Ecto neural progenitor cell (in vitro differentiated cells): ENCODE results near the gene BCAM.
"Not testable (repeated sequence)": the region's sequence is repeated elsewhere in the genome, so short reads cannot be mapped to it uniquely, and the experiment has no call there.

Experiments used
- DNase-seq: peaks from one replicate; pipeline ENCODE4 v3.0.0-alpha.2; 2018; ENCODE audit warnings: low spot score

Gene BCAM

GRCh38 chr19:44817725-44818465, 9.0 kb downstream of the BCAM start:
- DNase-seq: no peak

DNA sequence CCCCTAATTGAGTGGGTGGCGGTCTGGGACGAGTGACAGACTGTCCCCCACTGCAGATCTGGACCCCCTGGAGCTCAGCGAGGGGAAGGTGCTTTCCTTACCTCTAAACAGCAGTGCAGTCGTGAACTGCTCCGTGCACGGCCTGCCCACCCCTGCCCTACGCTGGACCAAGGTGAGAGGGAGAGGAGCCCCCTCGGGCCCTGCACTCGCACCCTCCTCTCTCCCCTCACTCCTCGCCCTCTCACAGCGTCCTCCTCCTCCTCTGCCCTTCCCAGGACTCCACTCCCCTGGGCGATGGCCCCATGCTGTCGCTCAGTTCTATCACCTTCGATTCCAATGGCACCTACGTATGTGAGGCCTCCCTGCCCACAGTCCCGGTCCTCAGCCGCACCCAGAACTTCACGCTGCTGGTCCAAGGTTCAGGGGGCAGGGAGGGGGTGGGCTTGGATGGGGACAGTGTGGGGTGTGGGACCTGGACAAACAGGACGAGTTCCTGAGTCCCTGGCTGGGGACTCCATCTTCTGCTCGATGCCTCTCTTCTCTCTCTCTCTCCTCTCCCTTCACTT, 9.6 kb downstream of the BCAM start:
- DNase-seq: no peak

GRCh38 chr19:44819246-44819832, 10.4 kb downstream of the BCAM start:
- no peak for DNase-seq

DNA sequence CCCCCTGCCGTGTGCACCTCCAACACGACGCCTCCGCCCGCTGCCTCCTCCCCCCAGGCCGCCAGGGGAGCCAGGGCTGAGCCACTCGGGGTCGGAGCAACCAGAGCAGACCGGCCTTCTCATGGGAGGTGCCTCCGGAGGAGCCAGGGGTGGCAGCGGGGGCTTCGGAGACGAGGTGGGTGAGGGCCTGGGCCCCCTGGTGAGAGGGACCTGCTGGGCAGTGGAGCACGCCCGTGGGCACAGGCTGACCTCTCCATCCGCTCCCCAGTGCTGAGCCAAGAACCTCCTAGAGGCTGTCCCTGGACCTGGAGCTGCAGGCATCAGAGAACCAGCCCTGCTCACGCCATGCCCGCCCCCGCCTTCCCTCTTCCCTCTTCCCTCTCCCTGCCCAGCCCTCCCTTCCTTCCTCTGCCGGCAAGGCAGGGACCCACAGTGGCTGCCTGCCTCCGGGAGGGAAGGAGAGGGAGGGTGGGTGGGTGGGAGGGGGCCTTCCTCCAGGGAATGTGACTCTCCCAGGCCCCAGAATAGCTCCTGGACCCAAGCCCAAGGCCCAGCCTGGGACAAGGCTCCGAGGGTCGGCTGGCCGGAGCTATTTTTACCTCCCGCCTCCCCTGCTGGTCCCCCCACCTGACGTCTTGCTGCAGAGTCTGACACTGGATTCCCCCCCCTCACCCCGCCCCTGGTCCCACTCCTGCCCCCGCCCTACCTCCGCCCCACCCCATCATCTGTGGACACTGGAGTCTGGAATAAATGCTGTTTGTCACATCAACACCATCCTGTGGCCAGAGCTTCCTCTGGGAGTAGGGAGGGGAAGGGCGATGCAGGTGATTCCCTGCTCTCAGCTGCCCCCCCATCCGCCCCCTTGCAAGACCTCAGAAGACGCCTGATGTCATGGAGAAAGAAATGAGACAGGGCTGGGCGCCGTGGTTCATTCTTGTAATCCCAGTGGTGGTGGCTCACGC, 12.0 kb downstream of the BCAM start:
- DNase-seq: no peak

DNA sequence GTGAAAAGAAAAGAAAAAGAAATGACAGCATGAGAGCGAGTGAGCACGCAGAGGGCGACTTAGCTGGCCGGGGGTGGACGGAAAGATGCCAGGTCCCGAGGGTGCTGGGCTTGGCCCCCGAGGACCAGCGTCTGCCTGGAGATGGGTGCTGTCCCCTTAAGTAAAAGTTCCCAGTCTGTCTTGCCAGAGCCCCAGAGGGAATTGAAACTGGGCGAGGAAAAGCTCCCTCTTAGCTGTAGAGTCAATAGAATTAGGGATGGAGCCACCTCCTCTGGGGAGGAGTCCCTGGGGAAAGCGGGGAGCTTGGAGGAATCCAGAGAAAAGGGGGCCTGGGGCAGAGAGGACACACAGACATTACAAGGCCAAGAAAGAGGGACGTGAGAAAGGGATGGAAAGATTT, 13.3 kb downstream of the BCAM start:
- no peak for DNase-seq

GRCh38 chr19:44822670-44823372, 13.9 kb downstream of the BCAM start:
- DNase-seq: no peak

DNA sequence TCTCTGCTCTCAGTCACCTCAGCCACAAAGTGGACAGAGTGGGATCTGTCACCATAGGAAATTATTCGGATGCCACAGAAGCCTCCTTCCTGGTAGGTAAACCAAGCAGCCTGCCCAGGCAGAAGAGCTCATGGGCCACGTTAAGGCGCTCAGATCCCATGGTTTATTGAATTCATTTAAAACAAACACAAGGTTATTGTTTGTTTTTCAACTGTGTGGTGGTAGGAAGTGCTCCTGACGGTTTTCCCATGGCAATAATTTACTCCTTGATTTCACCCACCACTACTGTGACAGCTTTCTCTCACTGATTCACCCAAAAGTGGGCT, 14.4 kb downstream of the BCAM start:
- DNase-seq: no peak

DNA sequence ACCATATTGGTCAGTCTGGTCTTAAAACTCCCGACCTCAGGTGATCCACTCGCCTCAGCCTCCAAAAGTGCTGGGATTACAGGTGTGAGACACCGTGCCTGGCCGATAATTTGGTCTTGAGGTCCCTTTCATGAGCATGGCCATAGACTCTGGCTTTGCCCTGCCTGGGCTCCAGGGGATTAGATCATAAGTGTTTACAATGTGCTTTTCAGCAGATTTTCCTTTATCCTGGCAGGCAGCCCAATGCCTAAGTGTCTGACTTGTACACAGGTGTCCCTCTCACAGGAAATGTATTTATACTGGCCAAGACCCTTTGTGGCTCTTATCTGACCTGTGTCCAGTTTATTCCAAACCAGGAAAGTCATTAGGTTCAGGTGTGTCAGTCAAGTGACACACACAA, 15.9 kb downstream of the BCAM start:
- no peak for DNase-seq

DNA sequence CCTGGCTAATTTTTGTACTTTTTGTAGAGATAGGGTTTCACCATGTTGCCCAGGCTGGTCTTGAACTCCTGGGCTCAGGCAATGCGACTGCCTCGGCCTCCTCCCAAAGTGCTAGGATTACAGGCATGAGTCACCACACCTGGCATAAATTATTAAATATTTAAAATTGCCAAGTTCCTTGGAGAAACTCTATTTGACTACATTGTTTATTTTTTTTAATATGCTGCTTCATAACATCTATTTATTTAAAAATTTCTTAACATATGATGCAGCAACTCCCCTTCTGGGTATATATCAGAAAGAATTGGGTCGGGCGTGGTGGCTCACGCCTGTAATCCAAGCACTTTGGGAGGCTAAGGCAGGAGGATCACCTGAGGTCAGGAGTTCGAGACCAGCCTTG, 24.0 kb downstream of the BCAM start:
- DNase-seq: not testable (repeated sequence)

- DNase-seq: not testable (repeated sequence)
These were observed 25.5 kb downstream of the BCAM start for GRCh38 chr19:44834399-44834798.

DNA sequence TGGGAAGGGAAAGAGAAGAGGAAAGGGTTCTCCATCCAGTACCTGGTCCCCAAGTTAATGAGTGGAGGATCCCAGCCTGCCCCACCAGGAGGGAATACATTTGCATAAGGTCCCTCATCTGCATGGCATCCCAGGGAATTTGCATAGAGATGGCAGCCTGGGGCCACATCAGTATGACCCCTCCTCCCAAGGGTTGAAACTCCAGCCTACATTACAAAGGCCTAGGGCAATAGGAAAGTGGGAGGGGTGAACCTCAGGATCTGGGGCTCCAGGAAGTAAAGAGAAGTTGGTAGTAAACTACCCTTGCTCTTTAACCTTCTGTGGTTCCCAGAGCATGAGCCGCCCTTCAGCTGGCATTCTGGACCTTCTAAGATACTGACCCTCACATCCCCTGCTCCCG, 30.4 kb downstream of the BCAM start:
- DNase-seq: no peak

- no peak for DNase-seq
These were observed 31.9 kb downstream of the BCAM start for GRCh38 chr19:44840811-44841210.

- DNase-seq: no peak
These were observed 32.3 kb downstream of the BCAM start for GRCh38 chr19:44841231-44841630.

GRCh38 chr19:44845286-44845611, 36.3 kb downstream of the BCAM start:
- no peak for DNase-seq

- peak; percentile 100 for DNase-seq
These were observed 36.9 kb downstream of the BCAM start, which contains the start of gene NECTIN2 for GRCh38 chr19:44845612-44846454. Gene NECTIN2 (plus strand): TSS chr19:44846297. CDS start chr19:44846526, 229 bp downstream.

GRCh38 chr19:44846455-44847143, 37.7 kb downstream of the BCAM start:
- DNase-seq: peak; percentile 86

DNA sequence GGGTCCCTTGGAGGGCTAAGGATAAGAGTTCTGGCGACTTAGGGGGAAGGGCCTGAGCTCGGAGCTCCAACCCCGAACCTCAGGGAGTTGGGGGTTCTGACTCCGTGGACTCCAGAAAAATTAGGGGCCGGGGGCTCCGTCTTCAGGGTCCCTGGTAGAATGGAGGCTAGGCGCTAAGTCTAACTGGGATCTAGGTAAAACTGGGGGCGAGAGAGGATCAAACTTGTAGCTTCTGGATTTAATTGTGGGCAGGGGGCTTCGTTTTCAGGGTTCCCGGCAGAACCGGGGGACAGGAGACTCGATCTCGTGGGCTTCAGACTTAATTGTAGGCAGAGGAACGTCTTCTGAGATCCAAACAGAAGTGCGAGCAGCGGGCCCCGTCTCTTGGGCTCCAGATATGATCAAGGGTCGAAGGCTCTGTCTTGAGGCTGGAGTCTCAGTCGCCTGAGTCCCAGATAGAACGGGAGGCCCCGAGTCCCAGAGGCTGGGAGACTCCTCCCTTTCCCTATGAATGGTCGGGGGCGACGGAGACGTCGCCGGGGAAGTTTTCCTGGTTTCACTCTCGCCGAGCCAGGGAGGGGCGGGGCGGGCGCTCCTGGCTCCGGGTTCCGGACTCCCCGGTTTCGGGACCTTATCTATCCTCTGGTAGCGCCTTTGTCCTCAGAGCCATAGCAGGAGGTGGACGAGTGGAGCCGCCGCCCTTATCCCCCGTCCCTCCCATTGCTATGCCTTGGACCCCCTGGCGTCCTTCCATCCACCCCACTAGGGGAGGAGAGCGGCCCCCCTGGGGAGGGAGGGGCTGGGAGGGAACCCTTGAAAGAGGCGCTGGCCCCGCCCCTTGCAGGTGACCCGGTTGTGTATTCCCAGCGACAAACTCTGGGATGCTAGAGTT, 38.5 kb downstream of the BCAM start:
- DNase-seq: peak; percentile 74

DNA sequence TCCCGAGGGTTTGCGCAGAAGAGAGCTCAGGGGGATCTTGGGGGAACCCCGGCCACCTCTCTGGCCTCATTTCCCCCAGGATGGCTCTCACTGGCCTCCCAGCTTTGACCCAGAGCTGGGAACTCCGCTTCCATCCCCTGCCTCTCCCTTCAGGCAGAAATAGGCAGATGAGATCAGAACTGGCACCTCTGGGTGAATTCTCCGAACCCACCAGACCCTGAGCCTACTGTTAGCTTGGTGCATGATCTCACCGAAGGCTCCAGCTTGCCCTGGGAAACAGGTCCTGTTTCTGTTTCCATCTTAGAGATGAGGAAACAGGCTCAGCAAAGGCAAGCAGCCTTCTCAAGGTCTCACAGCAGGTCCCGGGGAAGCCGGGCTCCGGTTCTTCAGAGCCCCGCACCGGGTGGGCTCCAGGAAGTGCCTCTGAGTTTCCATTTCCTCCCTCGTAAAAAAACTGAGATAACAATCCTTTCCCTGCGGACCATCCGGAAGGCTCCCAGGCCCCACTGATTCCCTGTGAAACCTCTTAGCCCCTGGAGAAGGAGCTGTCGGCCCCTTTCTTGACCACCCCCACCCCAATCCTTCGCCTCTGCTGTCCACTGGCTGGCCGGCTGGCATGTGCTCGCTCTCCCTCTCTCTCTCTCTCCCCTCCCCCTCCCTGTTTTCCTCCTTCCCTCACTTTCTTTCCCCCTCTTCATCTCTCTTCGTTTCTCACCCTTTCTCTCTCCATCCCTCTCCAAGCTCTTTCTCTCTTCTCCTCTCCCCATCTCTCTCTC, 39.3 kb downstream of the BCAM start:
- peak; percentile 68 for DNase-seq
